NCI-H2227 (cell line): ENCODE measurements around the gene LIN28B.

Experiments used
- DNase-seq: peaks from one replicate; lab custom pipeline; 2025; ENCODE audit not compliant: unreplicated experiment; lab: John Stamatoyannopoulos, UW

LIN28B gene

DNA sequence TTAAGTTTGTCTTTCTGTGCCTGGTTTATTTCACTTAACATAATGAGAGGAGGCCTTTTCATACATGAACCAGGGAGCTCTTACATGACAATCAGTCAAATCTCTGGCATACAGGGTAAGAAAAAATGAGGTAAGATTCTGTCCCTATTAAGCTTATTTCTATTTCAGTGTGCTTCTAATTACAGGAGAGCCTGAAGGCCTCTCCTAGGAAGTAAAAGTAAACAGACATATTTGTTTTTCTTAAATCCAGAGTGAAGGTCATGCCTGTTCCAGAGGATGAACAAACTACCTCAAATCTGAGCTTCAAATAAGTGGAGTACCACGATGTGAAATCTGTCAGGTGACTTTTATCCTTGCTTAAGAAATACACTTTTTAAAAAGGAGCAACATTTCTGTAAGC, 150.3 kb downstream of the LIN28B start:
- no peak for DNase-seq

DNA sequence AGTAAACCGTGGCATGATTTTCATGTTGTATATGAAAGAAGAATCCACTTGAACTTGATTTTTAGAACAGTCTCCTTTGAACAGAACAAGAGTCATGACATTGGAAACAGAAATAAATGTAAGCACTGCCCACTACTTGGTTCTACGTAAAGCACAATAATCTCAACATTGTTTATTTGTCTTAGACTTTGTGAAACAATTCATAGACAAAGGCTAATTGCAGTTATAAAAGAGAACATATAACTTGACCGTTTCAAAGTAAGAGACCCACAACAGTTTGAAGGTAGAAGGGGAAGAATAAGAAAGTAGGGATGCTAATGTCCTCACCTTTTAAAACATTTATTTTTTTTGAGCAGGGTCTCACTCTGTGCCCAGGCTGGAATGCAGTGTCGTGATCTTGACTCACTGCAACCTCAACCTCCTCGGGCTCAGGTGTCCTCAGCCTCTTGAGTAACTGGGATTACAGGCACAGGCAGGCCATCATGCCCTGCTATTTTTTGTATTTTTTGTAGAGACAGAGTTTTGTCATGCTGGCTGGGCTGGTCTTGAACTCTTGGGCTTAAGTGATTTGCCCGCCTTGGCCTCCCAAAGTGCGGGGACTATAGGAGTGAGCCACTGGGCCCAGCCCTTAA, 151.8 kb downstream of the LIN28B start:
- DNase-seq: no peak

DNA sequence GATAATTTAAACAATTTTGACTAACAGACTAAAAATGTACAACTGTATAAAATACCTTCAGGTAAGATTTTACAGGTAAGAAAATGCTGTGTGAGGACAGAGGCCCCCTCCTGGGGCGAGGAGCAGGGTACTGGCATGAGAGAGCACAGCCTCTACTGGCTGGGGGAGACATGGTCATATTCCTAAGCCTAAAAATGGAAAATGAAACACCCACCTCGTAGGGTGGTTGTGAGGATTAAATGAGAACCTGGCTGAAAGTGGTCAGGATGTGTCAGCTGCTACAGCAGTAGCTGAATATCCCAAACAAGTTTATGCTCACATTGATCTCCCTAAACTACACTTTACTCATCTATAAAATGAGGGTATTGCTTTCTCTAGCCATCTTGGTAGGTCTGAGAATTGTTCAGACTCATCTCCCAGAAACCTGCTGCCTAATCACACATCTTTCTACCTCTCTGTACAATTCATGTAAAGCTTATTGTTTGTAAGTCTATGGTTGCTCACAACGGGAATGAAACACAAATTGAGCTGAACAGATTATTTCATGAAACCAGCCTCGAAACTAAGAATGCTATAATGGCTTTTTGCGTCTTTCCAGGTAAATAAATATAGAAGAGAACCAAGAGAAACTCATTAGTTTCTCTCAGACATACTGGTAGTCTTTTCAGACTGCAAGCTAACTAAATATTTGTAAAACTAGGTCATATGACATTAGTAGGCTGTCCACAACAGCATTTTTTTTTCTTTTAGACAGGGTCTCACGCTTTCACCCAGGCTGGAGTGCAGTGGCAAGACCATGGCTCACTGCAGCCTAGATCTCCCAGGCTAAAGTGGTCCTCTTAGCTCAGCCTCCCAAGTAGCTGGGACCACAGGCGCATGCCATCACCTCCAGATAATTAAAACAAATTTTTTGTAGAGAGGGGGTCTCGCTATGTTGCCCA, 153.3 kb downstream of the LIN28B start:
- no peak for DNase-seq

DNA sequence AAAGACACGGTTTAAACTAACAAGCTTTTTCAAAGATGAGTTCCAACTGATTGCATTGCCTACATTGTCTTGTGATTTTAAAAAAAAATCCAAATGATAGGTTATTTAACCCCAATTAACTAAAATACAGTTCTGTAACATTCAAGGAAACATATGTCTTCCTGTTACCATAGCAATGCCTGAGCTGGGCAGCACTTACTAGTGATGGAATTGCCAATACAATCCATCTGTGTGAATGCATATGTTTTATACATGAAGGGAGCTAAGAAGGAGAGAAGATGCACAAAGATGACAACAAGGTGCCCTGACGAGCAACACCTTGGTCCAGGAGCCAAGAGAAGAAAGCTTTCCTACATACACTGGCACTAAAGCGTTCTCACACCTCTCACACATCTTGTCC, 154.2 kb downstream of the LIN28B start:
- no peak for DNase-seq

DNA sequence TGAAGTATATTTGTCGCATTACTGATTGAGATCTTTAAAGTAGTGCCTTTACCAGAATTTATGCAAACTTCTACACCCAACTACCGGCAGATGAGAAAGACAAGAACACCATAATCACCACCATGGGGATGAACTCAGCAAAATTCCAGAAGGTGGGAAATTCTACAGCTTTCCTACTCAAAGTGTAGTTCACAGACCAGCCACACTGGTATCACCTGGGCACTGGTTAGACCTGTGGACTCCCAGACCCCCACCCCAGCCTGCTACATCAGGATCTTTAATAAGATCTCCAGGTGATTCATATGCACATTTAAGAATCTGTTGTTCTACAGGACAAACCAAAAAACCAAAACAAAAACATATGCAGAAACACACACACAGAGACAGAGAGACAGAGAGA, 155.0 kb downstream of the LIN28B start:
- DNase-seq: no peak

DNA sequence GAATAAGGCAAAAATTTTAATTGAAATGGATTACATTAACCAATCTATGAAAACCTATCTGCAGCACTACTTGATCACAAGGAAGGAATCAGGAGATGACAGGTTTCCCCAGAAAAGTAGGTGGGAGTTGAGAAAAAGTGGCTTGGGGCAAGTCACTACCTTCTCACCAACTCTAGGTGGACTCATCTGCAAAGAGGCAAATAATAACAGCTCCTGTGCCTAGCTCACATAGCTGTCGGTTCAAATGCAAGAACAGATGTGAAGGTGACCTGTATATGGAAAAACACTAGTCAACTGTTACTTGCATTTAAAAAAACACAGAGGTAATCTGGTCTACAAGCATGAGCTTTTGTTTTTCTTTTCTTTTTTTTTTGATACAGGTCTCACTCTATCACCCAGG, 155.7 kb downstream of the LIN28B start:
- no peak for DNase-seq

DNA sequence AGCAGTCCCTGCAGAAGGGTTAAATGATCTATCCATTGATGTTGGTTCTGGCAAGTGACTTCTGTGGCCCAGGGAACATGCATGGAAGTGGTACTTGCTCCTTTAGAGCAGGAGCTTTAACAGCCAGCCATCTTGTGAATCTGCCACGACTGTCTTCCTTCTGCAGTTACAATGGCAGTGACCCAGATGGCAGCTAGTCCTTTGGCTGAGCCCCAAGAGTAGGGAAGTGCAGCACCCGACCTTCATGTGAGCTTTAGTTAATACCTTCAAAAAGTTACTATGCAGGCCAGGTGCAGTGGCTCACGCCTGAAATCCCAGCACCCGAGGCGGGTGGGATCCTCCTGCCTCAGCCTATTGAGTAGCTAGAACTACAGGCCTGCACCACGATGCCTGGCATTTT, 156.5 kb downstream of the LIN28B start:
- DNase-seq: no peak

DNA sequence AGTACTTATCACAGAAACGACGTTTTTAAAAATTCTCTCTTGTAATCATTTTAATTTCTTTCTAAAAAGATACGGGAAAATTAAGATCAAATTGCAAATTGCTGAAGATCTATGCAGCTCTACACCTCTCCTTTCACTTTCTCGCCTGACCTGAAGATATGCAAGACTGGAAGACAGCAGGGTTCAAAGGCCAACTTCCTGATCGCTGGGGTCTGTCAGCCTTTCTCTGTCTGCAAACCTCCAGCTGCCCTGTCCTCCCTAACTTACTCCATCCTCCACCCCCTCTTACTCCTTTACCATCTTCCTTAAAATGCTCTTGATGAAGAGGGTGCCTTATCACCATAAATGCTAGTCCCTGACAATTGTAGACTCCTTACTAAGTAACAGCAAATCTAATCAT, 159.2 kb downstream of the LIN28B start:
- DNase-seq: no peak

DNA sequence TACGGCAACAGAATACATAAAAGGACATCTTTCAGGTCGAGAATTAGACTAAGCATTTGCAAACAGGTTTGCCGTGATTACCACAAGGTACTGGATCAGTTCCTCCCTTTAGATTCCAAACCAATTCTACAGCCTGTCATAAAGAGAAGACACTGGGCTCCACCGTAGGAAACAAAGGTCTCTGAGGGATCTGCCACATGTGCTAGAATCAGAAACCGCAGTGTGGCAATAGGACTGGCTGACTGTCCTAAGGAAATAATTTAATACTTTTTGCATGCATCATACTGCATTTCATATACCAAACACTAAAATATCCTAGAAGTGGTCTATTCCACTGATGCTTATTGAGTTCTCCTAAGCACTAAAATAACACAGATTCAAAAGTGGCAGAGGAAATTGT, 163.7 kb downstream of the LIN28B start:
- DNase-seq: no peak

DNA sequence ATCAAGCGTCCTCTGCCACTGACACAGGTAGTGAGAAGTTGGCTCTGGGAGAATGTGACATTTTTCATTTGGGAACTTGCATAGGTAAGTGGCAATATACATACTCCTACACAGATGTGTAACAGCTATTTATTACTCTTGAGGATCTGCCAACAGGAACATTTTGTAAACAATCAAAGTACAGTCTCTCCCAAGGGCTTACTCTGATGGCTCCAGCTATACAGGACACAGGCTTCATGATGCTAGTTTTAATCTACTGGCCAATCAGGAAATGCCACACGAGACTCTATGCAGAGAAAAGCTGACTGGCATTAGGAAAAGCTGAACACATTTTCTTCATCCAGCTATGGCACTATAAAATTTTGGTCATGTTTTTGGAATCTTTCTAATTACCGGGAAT, 165.1 kb downstream of the LIN28B start:
- DNase-seq: no peak

DNA sequence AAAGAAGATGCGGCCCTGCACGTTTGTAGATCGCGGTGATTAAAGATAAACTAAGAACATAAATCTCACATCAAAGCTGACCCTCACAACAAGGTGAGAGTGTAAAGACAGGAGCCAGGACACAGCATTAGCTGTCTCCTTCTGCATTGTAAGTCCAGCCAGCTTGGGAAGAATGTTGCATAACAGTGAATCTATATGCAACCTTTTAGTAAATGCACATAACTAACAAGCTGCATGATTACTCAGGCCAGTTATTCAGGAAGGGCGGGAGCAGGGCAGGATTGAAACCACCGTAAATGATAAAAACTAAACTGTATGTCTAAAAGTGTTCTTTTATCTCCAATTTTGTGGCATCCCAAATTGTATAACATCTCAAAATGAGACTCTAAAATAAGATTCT, 165.8 kb downstream of the LIN28B start:
- DNase-seq: no peak
